GM12878 (cell line): ENCODE measurements around the gene PRUNE2.

Experiments used
- CHD2 ChIP-seq: IDR thresholded peaks from 2 replicates; pipeline ENCODE4 v1.6.1; 2011; ENCODE audit warnings: low read depth, low read length, improper control_type of control experiment, borderline replicate concordance
- EZH2 ChIP-seq: IDR thresholded peaks from 2 replicates; pipeline ENCODE4 v1.6.1; 2012; ENCODE audit warnings: low read depth, mild to moderate bottlenecking, control low read depth, inconsistent platforms, low read length, borderline replicate concordance; ENCODE audit not compliant: control insufficient read depth
- POLR2AphosphoS2 ChIP-seq: IDR thresholded peaks from 2 replicates; pipeline ENCODE4 v1.6.1; 2011; ENCODE audit warnings: low read depth, mild to moderate bottlenecking, low read length, improper control_type of control experiment, moderate library complexity
- TAF1 ChIP-seq: IDR thresholded peaks from 2 replicates; pipeline ENCODE4 v1.6.1; 2011; ENCODE audit warnings: mild to moderate bottlenecking, low read depth, low read length, borderline replicate concordance
- TF ChIP-seq, protein P1 (sequence below): fragments of 450-650 bp; IDR thresholded peaks from 2 replicates; pipeline ENCODE4 v1.6.1; 2017; ENCODE audit warnings: mild to moderate bottlenecking, moderate library complexity

DNA sequence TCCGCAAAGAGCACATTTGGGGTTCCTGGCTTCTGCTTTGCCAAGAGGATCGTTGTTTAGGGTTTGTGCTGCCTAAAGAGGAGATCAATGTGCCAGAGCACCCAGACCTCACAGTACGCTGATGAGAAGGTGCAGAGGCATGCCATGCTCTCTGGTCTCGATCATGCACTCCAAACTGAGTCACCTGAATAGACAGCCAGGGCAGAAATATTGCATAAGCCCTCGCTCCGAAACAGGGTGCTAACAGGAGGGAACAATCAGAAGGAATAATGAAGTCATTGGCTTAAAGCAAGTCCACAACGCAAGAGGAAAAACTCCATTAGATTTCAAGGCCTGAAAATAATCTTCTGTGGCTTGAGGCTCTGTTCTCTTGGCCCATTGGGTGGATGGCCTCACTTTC is 322.7 kb downstream of the PRUNE2 start:
- TF ChIP-seq POLR2AphosphoS2 (no peak), TAF1 (no peak), CHD2 (no peak), EZH2 (no peak)
- TF ChIP-seq, protein P1, sequence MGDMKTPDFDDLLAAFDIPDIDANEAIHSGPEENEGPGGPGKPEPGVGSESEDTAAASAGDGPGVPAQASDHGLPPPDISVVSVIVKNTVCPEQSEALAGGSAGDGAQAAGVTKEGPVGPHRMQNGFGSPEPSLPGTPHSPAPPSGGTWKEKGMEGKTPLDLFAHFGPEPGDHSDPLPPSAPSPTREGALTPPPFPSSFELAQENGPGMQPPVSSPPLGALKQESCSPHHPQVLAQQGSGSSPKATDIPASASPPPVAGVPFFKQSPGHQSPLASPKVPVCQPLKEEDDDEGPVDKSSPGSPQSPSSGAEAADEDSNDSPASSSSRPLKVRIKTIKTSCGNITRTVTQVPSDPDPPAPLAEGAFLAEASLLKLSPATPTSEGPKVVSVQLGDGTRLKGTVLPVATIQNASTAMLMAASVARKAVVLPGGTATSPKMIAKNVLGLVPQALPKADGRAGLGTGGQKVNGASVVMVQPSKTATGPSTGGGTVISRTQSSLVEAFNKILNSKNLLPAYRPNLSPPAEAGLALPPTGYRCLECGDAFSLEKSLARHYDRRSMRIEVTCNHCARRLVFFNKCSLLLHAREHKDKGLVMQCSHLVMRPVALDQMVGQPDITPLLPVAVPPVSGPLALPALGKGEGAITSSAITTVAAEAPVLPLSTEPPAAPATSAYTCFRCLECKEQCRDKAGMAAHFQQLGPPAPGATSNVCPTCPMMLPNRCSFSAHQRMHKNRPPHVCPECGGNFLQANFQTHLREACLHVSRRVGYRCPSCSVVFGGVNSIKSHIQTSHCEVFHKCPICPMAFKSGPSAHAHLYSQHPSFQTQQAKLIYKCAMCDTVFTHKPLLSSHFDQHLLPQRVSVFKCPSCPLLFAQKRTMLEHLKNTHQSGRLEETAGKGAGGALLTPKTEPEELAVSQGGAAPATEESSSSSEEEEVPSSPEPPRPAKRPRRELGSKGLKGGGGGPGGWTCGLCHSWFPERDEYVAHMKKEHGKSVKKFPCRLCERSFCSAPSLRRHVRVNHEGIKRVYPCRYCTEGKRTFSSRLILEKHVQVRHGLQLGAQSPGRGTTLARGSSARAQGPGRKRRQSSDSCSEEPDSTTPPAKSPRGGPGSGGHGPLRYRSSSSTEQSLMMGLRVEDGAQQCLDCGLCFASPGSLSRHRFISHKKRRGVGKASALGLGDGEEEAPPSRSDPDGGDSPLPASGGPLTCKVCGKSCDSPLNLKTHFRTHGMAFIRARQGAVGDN: no peak
